Ecto neural progenitor cell (in vitro differentiated cells): ENCODE measurements around the gene ABCA3.

Experiments
- DNase-seq: peaks from one replicate; pipeline ENCODE4 v3.0.0-alpha.2; 2018; ENCODE audit warnings: low spot score

ABCA3 gene

GRCh38 chr16:2235234-2235651, 105.3 kb downstream of the ABCA3 start:
- no peak for DNase-seq

- no peak for DNase-seq
These were observed 105.7 kb downstream of the ABCA3 start for GRCh38 chr16:2234813-2235170.

GRCh38 chr16:2233872-2234812, 106.4 kb downstream of the ABCA3 start:
- no peak for DNase-seq

GRCh38 chr16:2233046-2233775, 107.3 kb downstream of the ABCA3 start:
- no peak for DNase-seq

- no peak for DNase-seq
These were observed 108.2 kb downstream of the ABCA3 start for GRCh38 chr16:2232094-2232990.

- DNase-seq, result no peak
These were observed 109.3 kb downstream of the ABCA3 start for GRCh38 chr16:2231016-2231931.

GRCh38 chr16:2230376-2230775, 110.2 kb downstream of the ABCA3 start:
- no peak for DNase-seq

GRCh38 chr16:2229632-2230250, 110.8 kb downstream of the ABCA3 start:
- no peak for DNase-seq

GRCh38 chr16:2229091-2229490, 111.4 kb downstream of the ABCA3 start:
- no peak for DNase-seq

GRCh38 chr16:2228161-2228824, 112.2 kb downstream of the ABCA3 start:
- DNase-seq, result no peak

- DNase-seq, result no peak
These were observed 113.6 kb downstream of the ABCA3 start for GRCh38 chr16:2226918-2227317.

GRCh38 chr16:2226245-2226793, 114.2 kb downstream of the ABCA3 start:
- no peak for DNase-seq
